Measurements from ENCODE around the gene TANGO2. TPM values are rescaled to one million over a fixed set of nuclear protein-coding genes. Genes with fewer than 3 reads are reported as not detected.

The TANGO2 gene
- total RNA-seq, 1 experiment from 2014 or later = 21.5 TPM

- no peaks in the 10 kb centered on the region for H3K9me3 ChIP-seq (ENCODE audit: low read depth, low read length, poor library complexity, severe bottlenecking)
- no peak overlapping the region for H3K4me3 ChIP-seq (ENCODE audit: low read depth, low read length, poor library complexity, severe bottlenecking)
- ChIA-PET POLR2A (ENCODE audit: low non-redundant PET) (interaction anchor here (0.6 kb wide), 1 partner anchor 42 kb away, joined by 4 read pairs; no protein-coding TSS in a partner anchor), CTCF (no interaction called here)
- H3K27me3 ChIP-seq (replicated peaks; ENCODE audit: insufficient read depth, low read depth, low read length, poor library complexity) = no peaks in the 10 kb centered on the region
- intact Hi-C loops (cut with micrococcal nuclease; ENCODE audit: unreplicated experiment) = no loop called here
- peaks cover 7% of the 10 kb centered on the region for H3K4me1 ChIP-seq (ENCODE audit: insufficient read depth, low read length, poor library complexity, severe bottlenecking)
- TF ChIP-seq CTCF (conservative IDR thresholded peaks at IDR 0.05; ENCODE audit: low read depth, low read length) (no peak), EZH2 (IDR thresholded peaks at IDR 0.05; ENCODE audit: borderline replicate concordance, low read depth, low read length, poor library complexity, severe bottlenecking) (no peak)
- no peaks in the 10 kb centered on the region for H3K36me3 ChIP-seq (ENCODE audit: insufficient read depth, low read length, poor library complexity, severe bottlenecking)
- BruUV-seq (replicated peaks) = no TSS peak
- DNase-seq (ENCODE audit: low spot score) = no peak
- no peak overlapping the region for H3K27ac ChIP-seq (ENCODE audit: low read depth, low read length, poor library complexity, severe bottlenecking)
Measured at GRCh38 chr22:19991395-19991644, 29.6 kb upstream of the TANGO2 start.

GRCh38 chr22:19991645-19992451, 29.1 kb upstream of the TANGO2 start:
- H3K4me3 ChIP-seq (ENCODE audit: low read depth, low read length, poor library complexity, severe bottlenecking) = no peak overlapping the region
- BruUV-seq (replicated peaks) = no TSS peak
- no peaks in the 10 kb centered on the region for H3K27me3 ChIP-seq (replicated peaks; ENCODE audit: insufficient read depth, low read depth, low read length, poor library complexity)
- ChIA-PET CTCF (no interaction called here), POLR2A (ENCODE audit: low non-redundant PET) (interaction anchor here (0.6 kb wide), 1 partner anchor 42 kb away, joined by 4 read pairs; no protein-coding TSS in a partner anchor)
- H3K36me3 ChIP-seq (ENCODE audit: insufficient read depth, low read length, poor library complexity, severe bottlenecking) = no peaks in the 10 kb centered on the region
- H3K27ac ChIP-seq (ENCODE audit: low read depth, low read length, poor library complexity, severe bottlenecking) = no peak overlapping the region
- no peak for DNase-seq (ENCODE audit: low spot score)
- intact Hi-C loops (cut with micrococcal nuclease; ENCODE audit: unreplicated experiment) = no loop called here
- TF ChIP-seq CTCF (conservative IDR thresholded peaks at IDR 0.05; ENCODE audit: low read depth, low read length) (no peak), EZH2 (IDR thresholded peaks at IDR 0.05; ENCODE audit: borderline replicate concordance, low read depth, low read length, poor library complexity, severe bottlenecking) (no peak)
- H3K4me1 ChIP-seq (ENCODE audit: insufficient read depth, low read length, poor library complexity, severe bottlenecking) = peaks cover 7% of the 10 kb centered on the region
- H3K9me3 ChIP-seq (ENCODE audit: low read depth, low read length, poor library complexity, severe bottlenecking) = no peaks in the 10 kb centered on the region

- intact Hi-C loops (cut with micrococcal nuclease; ENCODE audit: unreplicated experiment) = no loop called here
- BruUV-seq (replicated peaks) = no TSS peak
- Histone ChIP-seq H3K4me1 (ENCODE audit: insufficient read depth, low read length, poor library complexity, severe bottlenecking) (peaks cover 7% of the 10 kb centered on the region), H3K27ac (ENCODE audit: low read depth, low read length, poor library complexity, severe bottlenecking) (no peak overlapping the region), H3K4me3 (ENCODE audit: low read depth, low read length, poor library complexity, severe bottlenecking) (no peak overlapping the region), H3K9me3 (ENCODE audit: low read depth, low read length, poor library complexity, severe bottlenecking) (no peaks in the 10 kb centered on the region), H3K27me3 (replicated peaks; ENCODE audit: insufficient read depth, low read depth, low read length, poor library complexity) (no peaks in the 10 kb centered on the region), H3K36me3 (ENCODE audit: insufficient read depth, low read length, poor library complexity, severe bottlenecking) (no peaks in the 10 kb centered on the region)
- ChIA-PET POLR2A (ENCODE audit: low non-redundant PET) (no interaction called here), CTCF (no interaction called here)
- DNase-seq (ENCODE audit: low spot score) = no peak
- TF ChIP-seq EZH2 (IDR thresholded peaks at IDR 0.05; ENCODE audit: borderline replicate concordance, low read depth, low read length, poor library complexity, severe bottlenecking) = no peak
- TF ChIP-seq CTCF (conservative IDR thresholded peaks at IDR 0.05; ENCODE audit: low read depth, low read length) = no peak
Measured at GRCh38 chr22:19992481-19992911, 28.4 kb upstream of the TANGO2 start.

All from A673 (cell line).